CD14-positive monocyte (primary cell): ENCODE data around the gene FHIT. TPM values are rescaled to one million over a fixed set of nuclear protein-coding genes. Genes with fewer than 3 reads are reported as not detected.

Experiments
- DNase-seq, 3 donors: peaks; one replicate each; pipeline ENCODE4 v3.0.0-alpha.2; 2011 to 2022
- H2AFZ ChIP-seq: 2 replicates; pipeline ENCODE4 v1.6.0; 2012; ENCODE audit warnings: mild to moderate bottlenecking, low read depth, low read length, inconsistent platforms; ENCODE audit not compliant: insufficient read depth, poor library complexity, severe bottlenecking
- H3K27ac ChIP-seq, 2 donors: 1 replicate in 1 of 2; 2 replicates in 1 of 2; pipeline ENCODE4 v1.5.1; 2012 to 2013; ENCODE audit warnings: low read length in 2 of 2, control low read depth in 1 of 2, inconsistent platforms in 1 of 2, low read depth in 1 of 2, mild to moderate bottlenecking in 1 of 2
- H3K27me3 ChIP-seq, 2 donors: one replicate each; pipeline versions ENCODE4 v1.6.0 to v1.6.1; 2011 to 2013; ENCODE audit warnings: low read length in 2 of 2; ENCODE audit not compliant: control insufficient read depth in 2 of 2, insufficient read depth in 2 of 2
- H3K36me3 ChIP-seq, 2 donors: replicated peaks in 1 of 2; 1 replicate in 1 of 2; 2 replicates in 1 of 2; pipeline versions ENCODE4 v1.5.1 to v1.6.1; 2012 to 2013; ENCODE audit warnings: low read length in 2 of 2, control low read depth in 1 of 2, inconsistent platforms in 1 of 2, mild to moderate bottlenecking in 1 of 2; ENCODE audit not compliant: insufficient read depth in 2 of 2, control insufficient read depth in 1 of 2
- H3K4me1 ChIP-seq, 2 donors: 1 replicate in 1 of 2; 2 replicates in 1 of 2; pipeline versions ENCODE4 v1.5.1 to v1.6.1; 2012 to 2013; ENCODE audit warnings: low read length in 2 of 2, control low read depth in 1 of 2, inconsistent platforms in 1 of 2, mild to moderate bottlenecking in 1 of 2, moderate library complexity in 1 of 2; ENCODE audit not compliant: insufficient read depth in 2 of 2, control insufficient read depth in 1 of 2
- H3K4me2 ChIP-seq: replicated peaks from 2 replicates; pipeline ENCODE3; 2012; ENCODE audit warnings: low read length, moderate library complexity, mild to moderate bottlenecking; ENCODE audit not compliant: poor library complexity, severe bottlenecking; ENCODE audit errors: extremely low read depth
- H3K4me3 ChIP-seq, 3 experiments: fragments of 200-600 bp in 1 of 3; sonication (generic) in 1 of 3; replicated peaks in 1 of 3; 1 replicate in 2 of 3; 2 replicates in 1 of 3; pipeline ENCODE4 v1.5.1; 2011 to 2013; ENCODE audit warnings: low read length in 3 of 3, mild to moderate bottlenecking in 3 of 3, control low read depth in 2 of 3, low read depth in 2 of 3, inconsistent platforms in 1 of 3, moderate library complexity in 1 of 3
- H3K79me2 ChIP-seq: 2 replicates; pipeline ENCODE4 v1.6.0; 2012; ENCODE audit warnings: mild to moderate bottlenecking, control low read depth, inconsistent platforms, low read length, moderate library complexity; ENCODE audit not compliant: insufficient read depth
- H3K9ac ChIP-seq: 2 replicates; pipeline ENCODE4 v1.6.0; 2017; ENCODE audit warnings: low read length, mild to moderate bottlenecking; ENCODE audit not compliant: insufficient read depth, poor library complexity, severe bottlenecking
- H3K9me3 ChIP-seq, 2 donors: replicated peaks in 1 of 2; 1 replicate in 1 of 2; 2 replicates in 1 of 2; pipeline versions ENCODE4 v1.5.1 to v1.6.1; 2012 to 2013; ENCODE audit warnings: low read length in 2 of 2, control low read depth in 1 of 2; ENCODE audit not compliant: control insufficient read depth in 1 of 2, insufficient read depth in 1 of 2
- H4K20me1 ChIP-seq: 2 replicates; pipeline ENCODE4 v1.6.0; 2012; ENCODE audit warnings: mild to moderate bottlenecking, low read length, control low read depth, moderate library complexity; ENCODE audit not compliant: insufficient read depth
- H3K27ac Mint-ChIP-seq, 7 donors: one replicate each; pipeline ENCODE4 v1.8.0; 2020; ENCODE audit warnings: mild to moderate bottlenecking in 7 of 7, mixed read lengths in 7 of 7, moderate library complexity in 6 of 7, inconsistent platforms in 2 of 7
- H3K27me3 Mint-ChIP-seq, 3 donors: one replicate each; pipeline ENCODE4 v1.8.0; 2021 to 2022; ENCODE audit warnings: low read depth in 3 of 3, mild to moderate bottlenecking in 3 of 3, mixed read lengths in 3 of 3, moderate library complexity in 3 of 3, inconsistent platforms in 1 of 3
- H3K36me3 Mint-ChIP-seq, 2 donors: one replicate each; pipeline ENCODE4 v1.8.0; 2020; ENCODE audit warnings: mixed read lengths in 2 of 2, inconsistent platforms in 1 of 2, mild to moderate bottlenecking in 1 of 2
- H3K4me1 Mint-ChIP-seq: one replicate; pipeline ENCODE4 v1.8.0; 2020; ENCODE audit warnings: mild to moderate bottlenecking, mixed read lengths
- H3K4me3 Mint-ChIP-seq, 2 donors: one replicate each; pipeline ENCODE4 v1.8.0; 2020; ENCODE audit warnings: mild to moderate bottlenecking in 2 of 2, mixed read lengths in 2 of 2, moderate library complexity in 1 of 2
- H3K9me3 Mint-ChIP-seq, 7 donors: one replicate each; pipeline ENCODE4 v1.8.0; 2020 to 2022; ENCODE audit warnings: mixed read lengths in 7 of 7, mild to moderate bottlenecking in 6 of 7, moderate library complexity in 6 of 7, inconsistent platforms in 2 of 7
- WGBS: methylation state at CpG from one replicate; pipeline ENCODE4 v1.1.5; 2013; ENCODE audit warnings: missing lambda C conversion rate; ENCODE audit not compliant: insufficient coverage; 5-methylcytosine and 5-hydroxymethylcytosine counted together
- intact Hi-C, 2 donors: fragments of 100-400 bp; cut with micrococcal nuclease; formaldehyde crosslinking; loops; one replicate each; pipeline versions ENCODE4 v1.15.0 to v1.15.1; 2023
- polyA plus RNA-seq, 3 donors: library from polyadenylated mRNA; depleted of rRNA in 1 of 3; unstranded in 2 of 3; stranded (reverse) in 1 of 3; fragments of 300-500 nt in 2 of 3; fragments of >200 nt in 1 of 3; fragmentation: Illumina TruSeq in 2 of 3; gene quantifications; 1 replicate in 2 of 3; 2 replicates in 1 of 3; pipeline ENCODE4 v1.2.3, GENCODE V29; 2012 to 2021
- TF ChIP-seq, protein P1 (sequence below): fragments of 200-600 bp; IDR thresholded peaks from one replicate; pipeline ENCODE4 v1.8.0; 2022; ENCODE audit warnings: antibody characterized with exemption, mild to moderate bottlenecking

Gene FHIT
- polyA plus RNA-seq, 3 donors = 1.7 to 3.4 (median 3.2) TPM

DNA sequence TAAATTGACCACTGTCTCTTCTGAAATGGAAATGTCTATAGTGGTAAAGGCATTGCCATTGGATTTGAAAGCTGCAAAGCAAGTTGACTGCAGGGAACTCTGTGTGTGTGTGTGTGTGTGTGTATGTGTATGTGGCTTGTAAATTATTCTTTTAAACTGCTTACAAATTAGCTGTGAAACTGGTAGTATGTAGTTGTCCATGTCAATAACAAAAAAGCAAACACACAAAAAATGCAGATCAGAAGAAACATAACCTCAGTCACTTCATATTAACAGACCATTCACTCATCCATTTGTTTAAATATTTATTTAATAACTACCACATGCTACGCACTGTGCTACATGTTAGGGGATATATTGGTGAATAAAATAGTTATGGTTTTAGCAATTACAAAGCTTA, 837.7 kb downstream of the FHIT start:
- no peak overlapping the region for H3K9ac ChIP-seq
- H3K36me3 Mint-ChIP-seq = no peaks in the 10 kb centered on the region
- H4K20me1 ChIP-seq = no peaks in the 10 kb centered on the region
- no peak overlapping the region for H3K4me3 Mint-ChIP-seq
- H3K36me3 ChIP-seq = no peaks in the 10 kb centered on the region
- no peaks in the 10 kb centered on the region for H3K4me1 Mint-ChIP-seq
- H3K27me3 ChIP-seq = no peaks in the 10 kb centered on the region
- no peak overlapping the region for H3K27ac ChIP-seq
- no peak overlapping the region for H3K4me3 ChIP-seq
- TF ChIP-seq, protein P1, sequence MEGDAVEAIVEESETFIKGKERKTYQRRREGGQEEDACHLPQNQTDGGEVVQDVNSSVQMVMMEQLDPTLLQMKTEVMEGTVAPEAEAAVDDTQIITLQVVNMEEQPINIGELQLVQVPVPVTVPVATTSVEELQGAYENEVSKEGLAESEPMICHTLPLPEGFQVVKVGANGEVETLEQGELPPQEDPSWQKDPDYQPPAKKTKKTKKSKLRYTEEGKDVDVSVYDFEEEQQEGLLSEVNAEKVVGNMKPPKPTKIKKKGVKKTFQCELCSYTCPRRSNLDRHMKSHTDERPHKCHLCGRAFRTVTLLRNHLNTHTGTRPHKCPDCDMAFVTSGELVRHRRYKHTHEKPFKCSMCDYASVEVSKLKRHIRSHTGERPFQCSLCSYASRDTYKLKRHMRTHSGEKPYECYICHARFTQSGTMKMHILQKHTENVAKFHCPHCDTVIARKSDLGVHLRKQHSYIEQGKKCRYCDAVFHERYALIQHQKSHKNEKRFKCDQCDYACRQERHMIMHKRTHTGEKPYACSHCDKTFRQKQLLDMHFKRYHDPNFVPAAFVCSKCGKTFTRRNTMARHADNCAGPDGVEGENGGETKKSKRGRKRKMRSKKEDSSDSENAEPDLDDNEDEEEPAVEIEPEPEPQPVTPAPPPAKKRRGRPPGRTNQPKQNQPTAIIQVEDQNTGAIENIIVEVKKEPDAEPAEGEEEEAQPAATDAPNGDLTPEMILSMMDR = no peak
- no peaks in the 10 kb centered on the region for H3K9me3 ChIP-seq
- no peak overlapping the region for H3K27ac Mint-ChIP-seq
- no peaks in the 10 kb centered on the region for H3K79me2 ChIP-seq
- intact Hi-C loops = no loop called here
- H3K27me3 Mint-ChIP-seq = no peaks in the 10 kb centered on the region
- H3K4me2 ChIP-seq = no peak overlapping the region
- no CpG with 5 or more reads among the region's 1 CpG for WGBS
- H3K9me3 Mint-ChIP-seq = peaks cover 0 to 4% (median 0%) of the 10 kb centered on the region in 7 donors
- no peak overlapping the region for H2AFZ ChIP-seq
- no peaks in the 10 kb centered on the region for H3K4me1 ChIP-seq
- no peak for DNase-seq

DNA sequence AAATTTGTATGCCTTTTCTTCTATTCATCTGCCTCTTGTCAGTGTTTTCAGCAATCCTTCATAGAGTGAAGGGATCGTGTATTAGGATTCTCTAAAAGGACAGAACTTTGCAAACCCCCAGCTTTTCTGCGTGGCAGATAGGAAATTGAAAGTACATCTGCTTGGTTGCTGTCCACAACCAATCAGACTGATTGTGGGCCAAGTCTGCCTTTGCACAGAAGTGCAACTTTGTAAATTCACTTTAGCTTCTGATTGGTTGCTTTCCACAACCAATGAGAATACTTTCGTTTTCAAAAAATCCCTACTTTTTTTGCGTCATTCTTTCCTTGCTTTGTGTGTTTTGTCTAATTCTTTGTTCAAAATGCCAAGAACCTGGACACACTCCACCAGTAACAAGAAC, 847.4 kb downstream of the FHIT start:
- TF ChIP-seq, protein P1 = no peak
- Mint-ChIP-seq H3K27me3 (peaks cover 0 to 1% (median 0%) of the 10 kb centered on the region in 3 donors), H3K27ac (no peak overlapping the region), H3K36me3 (no peaks in the 10 kb centered on the region), H3K9me3 (peaks cover 0 to 6% (median 4%) of the 10 kb centered on the region in 7 donors), H3K4me1 (peaks cover 5% of the 10 kb centered on the region), H3K4me3 (no peak overlapping the region)
- Histone ChIP-seq H3K27ac (no peak overlapping the region), H2AFZ (no peak overlapping the region), H3K4me1 (no peaks in the 10 kb centered on the region), H3K79me2 (no peaks in the 10 kb centered on the region), H3K9ac (no peak overlapping the region), H3K4me3 (no peak overlapping the region), H4K20me1 (no peaks in the 10 kb centered on the region), H3K27me3 (no peaks in the 10 kb centered on the region), H3K36me3 (no peaks in the 10 kb centered on the region), H3K9me3 (peaks cover 0 to 8% of the 10 kb centered on the region in 2 donors), H3K4me2 (no peak overlapping the region)
- intact Hi-C loops = no loop called here
- DNase-seq = no peak
- WGBS = no CpG with 5 or more reads among the region's 4 CpGs
